Hepatocyte (in vitro differentiated cells): ENCODE measurements around the gene RPL35A.

Experiments
- CTCF ChIP-seq: fragments of 200-600 bp; sonication (generic); IDR thresholded peaks from 2 replicates; pipeline ENCODE4 v1.5.1; 2016; ENCODE audit warnings: antibody characterized with exemption, mild to moderate bottlenecking; ENCODE audit not compliant: poor library complexity
- EZH2 ChIP-seq: fragments of 200-600 bp; sonication (generic); IDR thresholded peaks from 2 replicates; pipeline ENCODE4 v1.6.1; 2016; ENCODE audit warnings: antibody characterized with exemption, mild to moderate bottlenecking, borderline replicate concordance

GRCh38 chr3:197989651-197990050 lies 39.7 kb downstream of the RPL35A start:
- TF ChIP-seq EZH2 (no peak), CTCF (no peak)
